Activated T-cell treated with anti-CD3 and anti-CD28 coated beads, Interleukin-2, amount 50 U/mL, for 24 hours (primary cell): Measurements from ENCODE around the gene TBX6.

Source experiments
- DNase-seq: peaks from one replicate; pipeline ENCODE4 v3.0.0-alpha.2; 2020
- H3K27ac Mint-ChIP-seq: 2 replicates; pipeline ENCODE4 v1.8.0; 2020; ENCODE audit warnings: mild to moderate bottlenecking, mixed read lengths
- H3K27me3 Mint-ChIP-seq: 2 replicates; pipeline ENCODE4 v1.8.0; 2020; ENCODE audit warnings: mixed read lengths
- H3K36me3 Mint-ChIP-seq: 2 replicates; pipeline ENCODE4 v1.8.0; 2020; ENCODE audit warnings: low read depth, mixed read lengths
- H3K4me1 Mint-ChIP-seq: 2 replicates; pipeline ENCODE4 v1.8.0; 2020; ENCODE audit warnings: low read depth, mixed read lengths
- H3K4me3 Mint-ChIP-seq: 2 replicates; pipeline ENCODE4 v1.8.0; 2020; ENCODE audit warnings: mild to moderate bottlenecking, moderate library complexity, mixed read lengths
- H3K9me3 Mint-ChIP-seq: 2 replicates; pipeline ENCODE4 v1.8.0; 2020; ENCODE audit warnings: mixed read lengths

TBX6 gene

DNA sequence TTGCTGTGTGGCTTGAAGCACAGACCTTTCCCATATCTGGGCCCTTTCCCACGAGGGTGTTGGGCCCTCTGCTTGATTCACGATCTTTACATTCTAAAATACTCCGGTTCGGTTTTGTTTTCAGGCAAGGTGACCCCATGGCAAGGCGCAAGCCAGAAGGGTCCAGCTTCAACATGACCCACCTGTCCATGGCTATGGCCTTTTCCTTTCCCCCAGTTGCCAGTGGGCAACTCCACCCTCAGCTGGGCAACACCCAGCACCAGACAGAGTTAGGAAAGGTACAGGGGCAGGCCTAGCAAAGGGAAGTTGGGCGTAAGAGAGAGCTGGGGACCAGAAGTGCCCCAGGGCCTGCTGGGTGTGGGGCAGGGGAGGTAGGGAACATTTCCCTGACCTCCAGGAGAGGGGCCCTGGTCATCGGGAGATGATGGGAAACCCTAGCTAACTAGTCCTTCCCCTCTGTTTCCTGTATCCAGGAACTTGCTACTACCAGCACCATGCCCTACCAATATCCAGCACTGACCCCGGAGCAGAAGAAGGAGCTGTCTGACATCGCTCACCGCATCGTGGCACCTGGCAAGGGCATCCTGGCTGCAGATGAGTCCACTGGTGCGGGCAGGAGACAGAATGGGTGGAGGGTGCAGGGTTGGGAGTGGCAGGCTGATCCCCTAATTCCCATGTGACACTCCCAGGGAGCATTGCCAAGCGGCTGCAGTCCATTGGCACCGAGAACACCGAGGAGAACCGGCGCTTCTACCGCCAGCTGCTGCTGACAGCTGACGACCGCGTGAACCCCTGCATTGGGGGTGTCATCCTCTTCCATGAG lies 24.8 kb downstream of the TBX6 start:
- H3K27ac Mint-ChIP-seq = peak overlapping the region; percentile 99
- no peaks in the 10 kb centered on the region for H3K9me3 Mint-ChIP-seq
- peaks cover 47% of the 10 kb centered on the region for H3K4me1 Mint-ChIP-seq
- H3K36me3 Mint-ChIP-seq = peaks cover 77% of the 10 kb centered on the region
- H3K27me3 Mint-ChIP-seq = no peaks in the 10 kb centered on the region
- DNase-seq = no peak
- peak overlapping the region; percentile 99 for H3K4me3 Mint-ChIP-seq

DNA sequence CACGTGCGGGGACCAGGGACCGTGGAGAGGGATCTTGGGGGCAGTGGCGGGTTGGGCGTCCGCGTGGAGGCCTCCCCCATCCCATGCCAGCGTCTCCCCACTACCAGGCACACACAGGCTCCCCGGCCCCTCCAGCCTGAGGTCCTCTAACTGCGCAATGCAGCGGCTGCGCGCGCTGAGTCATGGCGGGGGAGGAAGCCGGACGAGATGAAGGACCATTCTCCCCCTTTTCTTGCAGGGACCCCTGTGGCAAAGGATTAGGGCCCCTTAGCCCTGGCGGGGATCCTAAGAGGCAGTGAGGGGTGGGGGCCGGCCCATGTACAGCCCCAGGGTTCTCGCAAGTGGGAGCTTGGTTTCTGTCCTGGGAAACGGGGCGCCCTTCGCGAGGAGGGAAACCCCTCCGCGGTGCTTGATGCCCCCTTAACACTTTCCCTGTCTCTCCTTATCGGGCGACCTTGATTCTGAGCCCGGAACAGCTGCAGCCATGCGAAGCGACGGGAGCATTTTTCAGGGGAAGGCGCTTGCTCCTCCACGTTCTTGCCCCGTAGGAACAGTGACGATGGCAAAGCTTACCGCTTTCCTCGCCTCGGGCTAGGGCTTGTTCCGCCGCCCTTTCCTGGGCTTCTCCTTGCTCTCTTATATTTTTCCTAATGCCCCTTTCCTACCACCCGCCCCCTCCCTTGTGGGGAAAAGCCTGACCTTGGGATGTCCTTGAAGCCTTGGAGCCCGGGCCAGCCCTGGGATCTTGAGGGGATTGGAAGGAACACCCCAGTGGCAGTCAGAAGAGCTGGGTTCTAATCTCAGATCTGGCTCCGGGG lies 25.6 kb downstream of the TBX6 start:
- Mint-ChIP-seq H3K4me3 (peak overlapping the region; percentile 99), H3K36me3 (peaks cover 69% of the 10 kb centered on the region), H3K9me3 (no peaks in the 10 kb centered on the region), H3K27ac (peak overlapping the region; percentile 99), H3K27me3 (no peaks in the 10 kb centered on the region), H3K4me1 (peaks cover 47% of the 10 kb centered on the region)
- no peak for DNase-seq

- Mint-ChIP-seq H3K27ac (peak within 1 kb of the TSS; percentile 99), H3K27me3 (no peaks in the 10 kb centered on the region), H3K9me3 (no peaks in the 10 kb centered on the region), H3K4me3 (peak within 1 kb of the TSS; percentile 99), H3K36me3 (peaks cover 61% of the 10 kb centered on the region), H3K4me1 (peaks cover 45% of the 10 kb centered on the region)
- DNase-seq = peak; percentile 97
These were observed 26.4 kb downstream of the TBX6 start, which contains the start of gene ALDOA for GRCh38 chr16:30065102-30065942. ALDOA (plus strand) TSS chr16:30065760; CDS start chr16:30066898, 1,138 bp downstream.

DNA sequence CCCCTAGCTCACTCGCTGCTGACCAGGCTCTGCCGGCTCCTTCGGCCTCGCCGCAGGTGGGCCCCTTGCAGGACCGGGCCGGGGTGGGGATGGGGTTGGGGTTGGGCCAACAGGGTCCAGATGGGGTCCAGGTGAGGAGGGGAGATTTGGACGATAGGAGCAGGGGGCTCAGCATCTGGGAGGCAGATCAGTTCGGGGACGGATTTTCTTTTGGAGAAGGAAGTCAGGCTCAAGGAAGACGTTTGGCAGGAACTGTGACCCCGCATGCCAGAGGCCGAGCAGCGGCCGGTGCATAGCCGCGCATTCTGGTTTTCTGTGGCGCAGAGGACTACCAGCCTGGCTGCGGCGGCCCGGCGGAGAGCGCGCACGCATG lies 27.0 kb downstream of the TBX6 start:
- H3K9me3 Mint-ChIP-seq = no peaks in the 10 kb centered on the region
- peaks cover 39% of the 10 kb centered on the region for H3K4me1 Mint-ChIP-seq
- no peak for DNase-seq
- H3K27ac Mint-ChIP-seq = peak overlapping the region; percentile 99
- H3K27me3 Mint-ChIP-seq = no peaks in the 10 kb centered on the region
- H3K4me3 Mint-ChIP-seq = peak overlapping the region; percentile 99
- H3K36me3 Mint-ChIP-seq = peaks cover 55% of the 10 kb centered on the region

GRCh38 chr16:30063893-30064728 lies 27.6 kb downstream of the TBX6 start:
- no peaks in the 10 kb centered on the region for H3K27me3 Mint-ChIP-seq
- H3K27ac Mint-ChIP-seq = peak overlapping the region; percentile 99
- H3K4me3 Mint-ChIP-seq = peak overlapping the region; percentile 99
- DNase-seq = peak; percentile 83
- peaks cover 33% of the 10 kb centered on the region for H3K4me1 Mint-ChIP-seq
- no peaks in the 10 kb centered on the region for H3K9me3 Mint-ChIP-seq
- H3K36me3 Mint-ChIP-seq = peaks cover 49% of the 10 kb centered on the region

GRCh38 chr16:30063278-30063892 lies 28.3 kb downstream of the TBX6 start:
- H3K4me1 Mint-ChIP-seq = peaks cover 26% of the 10 kb centered on the region
- peak overlapping the region; percentile 99 for H3K27ac Mint-ChIP-seq
- H3K9me3 Mint-ChIP-seq = no peaks in the 10 kb centered on the region
- H3K4me3 Mint-ChIP-seq = peak overlapping the region; percentile 99
- H3K27me3 Mint-ChIP-seq = no peaks in the 10 kb centered on the region
- H3K36me3 Mint-ChIP-seq = peaks cover 41% of the 10 kb centered on the region
- no peak for DNase-seq

GRCh38 chr16:30060836-30061554 lies 30.7 kb downstream of the TBX6 start:
- Mint-ChIP-seq H3K9me3 (no peaks in the 10 kb centered on the region), H3K4me1 (peaks cover 11% of the 10 kb centered on the region), H3K4me3 (no peak overlapping the region), H3K27me3 (no peaks in the 10 kb centered on the region), H3K36me3 (peaks cover 19% of the 10 kb centered on the region), H3K27ac (no peak overlapping the region)
- no peak for DNase-seq

DNA sequence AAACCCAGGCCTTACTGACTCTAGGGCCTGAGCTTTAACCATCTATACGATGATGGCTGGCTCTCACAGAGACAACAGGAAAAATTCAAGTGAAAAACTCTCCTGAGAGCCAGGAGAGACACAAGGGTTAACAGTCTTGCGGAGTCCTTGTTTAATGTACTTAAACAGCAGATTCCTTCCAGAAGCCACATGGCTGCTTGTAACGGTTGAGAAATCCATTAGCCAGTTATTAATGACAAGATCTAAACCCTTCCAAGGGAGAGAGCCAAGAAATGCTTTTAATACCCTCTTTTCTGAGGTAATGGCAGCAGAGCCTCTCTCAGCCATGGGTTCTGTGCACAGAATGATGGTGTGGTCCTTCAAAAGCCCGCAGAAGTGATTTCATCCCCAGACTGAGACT lies 31.4 kb downstream of the TBX6 start:
- Mint-ChIP-seq H3K4me1 (peaks cover 14% of the 10 kb centered on the region), H3K27me3 (no peaks in the 10 kb centered on the region), H3K36me3 (peaks cover 14% of the 10 kb centered on the region), H3K9me3 (no peaks in the 10 kb centered on the region), H3K27ac (no peak overlapping the region), H3K4me3 (no peak overlapping the region)
- no peak for DNase-seq

- no peaks in the 10 kb centered on the region for H3K36me3 Mint-ChIP-seq
- H3K27me3 Mint-ChIP-seq = no peaks in the 10 kb centered on the region
- DNase-seq = peak; percentile 66
- H3K4me1 Mint-ChIP-seq = peaks cover 25% of the 10 kb centered on the region
- H3K4me3 Mint-ChIP-seq = no peak overlapping the region
- H3K27ac Mint-ChIP-seq = peak overlapping the region; percentile 26
- H3K9me3 Mint-ChIP-seq = no peaks in the 10 kb centered on the region
These were observed 36.7 kb downstream of the TBX6 start for GRCh38 chr16:30054959-30055553.

GRCh38 chr16:30054451-30054850 lies 37.3 kb downstream of the TBX6 start:
- no peak overlapping the region for H3K27ac Mint-ChIP-seq
- H3K27me3 Mint-ChIP-seq = no peaks in the 10 kb centered on the region
- no peaks in the 10 kb centered on the region for H3K36me3 Mint-ChIP-seq
- peaks cover 25% of the 10 kb centered on the region for H3K4me1 Mint-ChIP-seq
- peak overlapping the region; percentile 41 for H3K4me3 Mint-ChIP-seq
- no peaks in the 10 kb centered on the region for H3K9me3 Mint-ChIP-seq
- no peak for DNase-seq

DNA sequence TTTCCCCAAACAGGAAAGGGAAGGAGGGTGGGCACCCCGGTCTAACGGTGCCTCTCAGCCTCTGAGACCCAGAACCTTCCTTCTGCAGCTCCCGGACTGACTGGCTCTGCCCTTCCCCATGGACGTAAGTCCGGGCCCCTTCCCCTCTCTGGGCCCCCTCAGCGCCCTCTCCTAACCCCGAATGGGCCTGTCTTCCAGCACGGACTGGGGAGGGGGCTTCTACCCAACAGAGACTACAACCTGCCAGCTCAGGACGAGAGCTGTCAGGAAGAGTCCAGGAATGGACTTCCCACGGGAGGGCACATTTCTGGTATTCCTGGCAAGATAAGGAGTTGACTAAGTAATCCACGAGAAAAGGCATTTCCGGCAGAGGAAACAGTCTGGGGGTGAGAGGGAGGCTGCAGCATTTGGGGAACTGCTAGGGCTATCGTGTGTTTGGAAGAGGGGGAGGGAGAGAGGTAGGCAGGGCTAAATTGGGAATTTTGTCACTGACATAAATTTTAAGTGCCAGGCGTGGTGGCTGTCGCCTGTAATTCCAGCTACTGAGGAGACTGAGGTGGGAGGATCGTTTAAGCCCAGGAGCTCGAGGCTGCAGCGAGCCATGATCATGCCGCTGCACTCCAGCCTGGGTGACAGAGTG lies 38.2 kb downstream of the TBX6 start:
- Mint-ChIP-seq H3K4me3 (peak overlapping the region; percentile 83), H3K27ac (peak overlapping the region; percentile 16), H3K9me3 (no peaks in the 10 kb centered on the region), H3K4me1 (peaks cover 25% of the 10 kb centered on the region), H3K27me3 (no peaks in the 10 kb centered on the region), H3K36me3 (no peaks in the 10 kb centered on the region)
- no peak for DNase-seq

DNA sequence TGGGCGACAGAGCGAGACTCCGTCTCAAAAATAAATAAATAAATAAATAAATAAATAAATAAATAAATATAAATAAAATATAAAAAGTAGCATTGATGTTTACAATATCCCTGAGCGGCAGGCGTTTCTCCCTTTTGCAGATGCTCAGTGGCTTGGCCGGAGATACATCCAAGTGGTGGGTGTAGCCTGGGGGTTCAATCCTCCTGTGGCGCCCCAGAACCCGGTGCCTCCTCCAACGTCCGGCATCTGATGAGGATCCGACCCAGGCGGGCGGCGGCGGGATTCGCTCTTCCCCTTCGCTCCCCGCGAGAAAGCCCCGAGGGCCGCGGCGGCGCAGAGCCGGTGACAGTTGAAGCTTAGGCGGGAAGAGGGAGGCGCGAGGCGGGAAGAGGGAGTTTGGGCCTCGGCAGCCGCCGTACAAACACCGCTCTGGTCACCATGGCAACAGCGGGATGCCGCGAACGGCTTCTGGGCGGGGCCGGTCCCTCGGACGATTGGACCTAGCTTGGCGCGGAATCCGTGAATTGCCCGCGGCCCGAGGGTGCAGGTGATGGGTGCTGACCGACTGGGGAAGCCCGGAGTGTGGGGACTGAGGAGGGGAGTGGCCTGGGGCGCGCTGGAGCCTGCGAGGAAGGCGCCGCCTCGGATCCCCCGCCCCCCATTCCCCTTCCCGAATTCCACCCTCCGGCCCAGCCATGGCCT lies 38.9 kb downstream of the TBX6 start:
- Mint-ChIP-seq H3K9me3 (no peaks in the 10 kb centered on the region), H3K4me1 (peaks cover 25% of the 10 kb centered on the region), H3K4me3 (peak overlapping the region; percentile 83), H3K36me3 (no peaks in the 10 kb centered on the region), H3K27me3 (no peaks in the 10 kb centered on the region), H3K27ac (peak overlapping the region; percentile 90)
- peak; percentile 93 for DNase-seq
